ENCODE data around the gene ADAT1.

The ADAT1 gene, protein sequence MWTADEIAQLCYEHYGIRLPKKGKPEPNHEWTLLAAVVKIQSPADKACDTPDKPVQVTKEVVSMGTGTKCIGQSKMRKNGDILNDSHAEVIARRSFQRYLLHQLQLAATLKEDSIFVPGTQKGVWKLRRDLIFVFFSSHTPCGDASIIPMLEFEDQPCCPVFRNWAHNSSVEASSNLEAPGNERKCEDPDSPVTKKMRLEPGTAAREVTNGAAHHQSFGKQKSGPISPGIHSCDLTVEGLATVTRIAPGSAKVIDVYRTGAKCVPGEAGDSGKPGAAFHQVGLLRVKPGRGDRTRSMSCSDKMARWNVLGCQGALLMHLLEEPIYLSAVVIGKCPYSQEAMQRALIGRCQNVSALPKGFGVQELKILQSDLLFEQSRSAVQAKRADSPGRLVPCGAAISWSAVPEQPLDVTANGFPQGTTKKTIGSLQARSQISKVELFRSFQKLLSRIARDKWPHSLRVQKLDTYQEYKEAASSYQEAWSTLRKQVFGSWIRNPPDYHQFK

GRCh38 chr16:75622761-75623605 lies at the start of gene ADAT1:
Gene ADAT1 (minus strand): TSS chr16:75623281. CDS start chr16:75620799, 2,482 bp downstream.
- DNase-seq (ENCODE audit: low read depth in 2 of 2, low spot score in 1 of 2), result peak; percentile 93

GRCh38 chr16:75667503-75667902 lies 44.4 kb upstream of the ADAT1 start:
- DNase-seq (ENCODE audit: low read depth in 2 of 2, low spot score in 1 of 2), result no peak

DNA sequence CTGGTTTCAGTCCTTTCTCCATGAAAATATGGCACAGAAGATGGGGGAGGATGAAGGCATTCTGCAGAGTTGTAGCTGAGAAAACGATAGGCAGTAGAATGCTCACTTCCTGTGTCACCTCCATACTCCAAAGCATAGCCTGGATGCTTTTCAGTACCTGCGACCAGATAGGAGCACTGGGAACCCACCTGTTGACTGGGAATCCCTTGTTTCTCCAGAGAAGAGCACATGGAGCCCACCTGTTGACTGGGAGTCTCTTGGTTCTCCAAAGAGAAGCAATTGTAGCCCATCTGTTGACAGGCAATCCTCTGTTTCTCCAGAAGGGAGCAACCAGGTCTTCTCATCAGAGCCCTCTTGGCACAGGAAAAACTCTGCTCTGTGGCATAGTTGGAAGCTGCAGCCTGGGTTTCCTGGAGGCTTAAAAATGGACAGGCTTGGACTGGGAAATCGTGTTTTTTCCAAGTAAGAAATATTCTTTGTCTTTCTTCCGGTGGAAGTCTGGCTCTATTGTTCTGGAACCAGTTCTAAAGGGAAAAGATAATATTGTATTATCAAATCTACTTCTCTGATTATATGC lies 37.7 kb upstream of the ADAT1 start:
- DNase-seq (ENCODE audit: low read depth in 2 of 2, low spot score in 1 of 2), result no peak

- DNase-seq (ENCODE audit: low read depth in 2 of 2, low spot score in 1 of 2), result no peak
Measured at GRCh38 chr16:75660321-75660720, 37.2 kb upstream of the ADAT1 start.

- no peak for DNase-seq (ENCODE audit: low read depth in 2 of 2, low spot score in 1 of 2)
Measured at GRCh38 chr16:75658175-75658574, 35.1 kb upstream of the ADAT1 start.

DNA sequence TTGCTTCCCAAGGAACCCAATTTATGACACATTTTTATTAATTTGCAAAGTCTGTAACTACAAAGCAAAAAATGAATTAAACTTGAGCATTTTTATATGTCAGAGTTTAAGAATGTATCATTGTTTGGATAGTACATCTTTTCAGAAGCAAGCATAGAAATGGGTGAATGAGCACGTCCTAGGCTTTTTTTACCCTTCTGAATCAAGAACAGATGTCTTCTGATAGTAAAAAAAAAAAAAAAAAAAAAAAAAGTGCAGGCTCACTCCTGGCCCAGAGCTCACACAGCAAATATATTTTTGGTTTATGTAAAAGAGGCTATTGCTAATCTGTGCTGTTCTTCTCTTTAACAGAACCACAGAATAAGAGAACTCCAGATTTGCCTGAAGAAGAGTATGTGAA lies 30.8 kb upstream of the ADAT1 start:
- no peak for DNase-seq (ENCODE audit: low read depth in 2 of 2, low spot score in 1 of 2)

DNA sequence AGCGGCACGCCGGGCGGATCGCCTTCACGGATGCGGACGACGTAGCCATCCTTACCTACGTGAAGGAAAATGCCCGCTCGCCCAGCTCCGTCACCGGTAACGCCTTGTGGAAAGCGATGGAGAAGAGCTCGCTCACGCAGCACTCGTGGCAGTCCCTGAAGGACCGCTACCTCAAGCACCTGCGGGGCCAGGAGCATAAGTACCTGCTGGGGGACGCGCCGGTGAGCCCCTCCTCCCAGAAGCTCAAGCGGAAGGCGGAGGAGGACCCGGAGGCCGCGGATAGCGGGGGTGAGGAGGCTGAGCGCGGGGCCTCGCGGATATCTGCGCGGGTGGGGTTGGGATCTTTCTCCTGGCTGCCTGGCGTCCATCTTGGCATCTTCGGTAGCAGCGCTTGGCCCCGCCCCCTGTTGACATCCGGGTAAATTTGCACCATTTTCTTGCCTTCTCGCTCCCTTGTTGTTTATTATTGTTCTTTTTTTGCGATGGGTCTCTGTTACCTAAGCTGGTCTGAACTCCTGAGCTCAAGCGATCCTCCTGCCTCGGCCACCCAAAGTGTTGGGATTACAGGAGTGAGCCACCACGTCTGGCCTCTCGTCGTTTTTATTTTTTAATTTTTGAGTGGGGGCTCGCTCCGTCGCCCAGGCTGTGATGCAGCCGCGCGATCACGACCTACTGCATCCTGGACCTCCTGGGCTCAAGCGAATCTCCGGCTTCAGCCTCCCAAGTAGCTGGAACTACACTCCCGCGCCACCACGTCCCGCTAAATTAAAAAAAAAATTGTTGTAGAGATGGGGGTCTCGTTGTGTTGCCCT lies 25.4 kb upstream of the ADAT1 start:
- DNase-seq (ENCODE audit: low read depth in 2 of 2, low spot score in 1 of 2), result peak; percentile 67 to 70

DNA sequence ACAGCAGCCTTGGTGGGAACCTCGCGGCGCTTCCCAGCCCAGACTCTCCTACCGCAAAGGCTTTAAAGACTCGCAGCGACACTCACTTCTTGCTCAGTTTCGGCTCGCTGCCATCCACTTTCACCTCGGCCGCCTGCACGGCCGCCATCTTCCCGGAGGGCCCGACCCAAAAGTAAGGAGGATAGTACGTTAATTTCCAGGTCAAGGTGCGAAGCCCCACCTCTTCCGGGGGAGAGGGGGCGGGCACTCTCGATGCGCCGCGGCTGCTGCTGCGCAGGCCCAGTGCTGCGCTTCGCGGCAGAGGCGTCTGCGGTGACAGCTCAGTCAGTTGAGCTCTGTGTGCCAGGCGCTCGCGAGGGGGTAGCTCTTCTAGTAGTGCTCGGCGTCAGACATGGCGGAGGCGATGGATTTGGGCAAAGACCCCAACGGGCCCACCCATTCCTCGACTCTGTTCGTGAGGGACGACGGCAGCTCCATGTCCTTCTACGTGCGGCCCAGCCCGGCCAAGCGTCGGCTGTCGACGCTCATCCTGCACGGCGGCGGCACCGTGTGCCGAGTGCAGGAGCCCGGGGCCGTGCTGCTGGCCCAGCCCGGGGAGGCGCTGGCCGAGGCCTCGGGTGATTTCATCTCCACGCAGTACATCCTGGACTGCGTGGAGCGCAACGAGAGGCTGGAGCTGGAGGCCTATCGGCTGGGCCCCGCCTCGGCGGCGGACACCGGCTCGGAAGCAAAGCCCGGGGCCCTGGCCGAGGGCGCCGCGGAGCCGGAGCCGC lies 24.6 kb upstream of the ADAT1 start, which contains the start of the genes KARS1 and TERF2IP:
Gene KARS1, minus strand, starts transcription at position 174 of the 773 bp plus-strand sequence. Its CDS starts 26 bp downstream, at position 148.
Gene TERF2IP, plus strand, starts transcription at position 282 of the 773 bp plus-strand sequence. Its CDS starts 110 bp downstream, at position 392.
- peak; percentile 85 to 90 for DNase-seq (ENCODE audit: low read depth in 2 of 2, low spot score in 1 of 2)

- no peak for DNase-seq (ENCODE audit: low read depth in 2 of 2, low spot score in 1 of 2)
Measured at GRCh38 chr16:75647112-75647491, 24.0 kb upstream of the ADAT1 start.

DNA sequence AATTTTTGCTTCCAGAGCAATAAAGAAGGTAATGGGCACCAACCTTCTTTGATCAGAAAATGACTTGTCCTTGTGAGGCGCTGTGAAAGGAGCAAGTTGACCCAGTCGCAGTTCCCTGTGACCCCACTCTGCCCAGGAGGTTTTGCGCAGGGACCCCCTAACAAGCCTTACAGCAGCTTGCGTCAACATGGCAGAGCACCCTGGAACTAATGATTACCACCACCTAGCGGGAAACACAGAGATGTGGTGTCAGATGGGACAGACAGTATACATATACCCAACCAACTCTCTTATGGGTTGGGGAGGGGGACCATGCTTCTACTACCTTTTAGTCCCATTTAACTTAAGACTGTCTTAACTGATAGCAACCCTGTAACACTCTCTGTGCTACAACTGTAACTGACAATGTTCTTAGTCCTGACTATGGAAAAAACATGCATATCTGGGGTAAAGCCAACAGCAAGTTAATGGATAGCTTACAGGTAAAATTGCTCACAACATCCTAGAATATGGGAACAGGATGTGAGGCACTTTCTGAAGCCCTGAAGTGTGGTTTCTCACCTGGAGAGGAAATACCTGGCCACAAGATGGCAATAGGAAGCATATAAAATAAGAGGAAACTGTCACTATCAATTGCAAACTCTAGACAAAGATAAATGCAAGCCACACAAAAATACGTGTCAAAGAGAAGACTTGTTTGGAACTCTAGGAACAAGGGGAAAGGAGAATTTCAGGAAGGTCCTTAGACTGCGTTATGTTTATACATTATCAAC lies 21.3 kb upstream of the ADAT1 start:
- no peak for DNase-seq (ENCODE audit: low read depth in 2 of 2, low spot score in 1 of 2)

DNA sequence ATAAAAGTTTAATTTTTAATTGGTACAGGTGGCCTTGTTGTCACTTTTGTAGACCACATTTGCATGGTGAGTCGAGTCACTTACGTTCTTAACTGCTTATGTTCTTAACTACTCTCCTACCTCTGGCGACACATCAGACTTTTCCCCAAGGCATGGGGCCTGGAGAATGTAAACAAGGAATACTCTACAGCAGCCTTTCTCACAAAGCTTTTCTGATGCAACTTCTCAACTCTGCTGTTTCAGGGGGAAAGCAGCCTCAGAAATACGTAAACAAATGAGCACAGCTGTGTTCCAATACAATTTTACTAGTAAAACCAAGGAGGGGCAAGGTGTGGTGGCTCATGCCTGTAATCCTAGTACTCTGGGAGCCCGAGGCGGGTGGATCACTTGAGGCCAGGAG lies 17.5 kb upstream of the ADAT1 start:
- no peak for DNase-seq (ENCODE audit: low read depth in 2 of 2, low spot score in 1 of 2)

- no peak for DNase-seq (ENCODE audit: low read depth in 2 of 2, low spot score in 1 of 2)
Measured at GRCh38 chr16:75635036-75635435, 12.0 kb upstream of the ADAT1 start.

- no peak for DNase-seq (ENCODE audit: low read depth in 2 of 2, low spot score in 1 of 2)
Measured at GRCh38 chr16:75632857-75633256, 9.8 kb upstream of the ADAT1 start.

GRCh38 chr16:75630052-75630451 lies 7.0 kb upstream of the ADAT1 start:
- no peak for DNase-seq (ENCODE audit: low read depth in 2 of 2, low spot score in 1 of 2)

DNA sequence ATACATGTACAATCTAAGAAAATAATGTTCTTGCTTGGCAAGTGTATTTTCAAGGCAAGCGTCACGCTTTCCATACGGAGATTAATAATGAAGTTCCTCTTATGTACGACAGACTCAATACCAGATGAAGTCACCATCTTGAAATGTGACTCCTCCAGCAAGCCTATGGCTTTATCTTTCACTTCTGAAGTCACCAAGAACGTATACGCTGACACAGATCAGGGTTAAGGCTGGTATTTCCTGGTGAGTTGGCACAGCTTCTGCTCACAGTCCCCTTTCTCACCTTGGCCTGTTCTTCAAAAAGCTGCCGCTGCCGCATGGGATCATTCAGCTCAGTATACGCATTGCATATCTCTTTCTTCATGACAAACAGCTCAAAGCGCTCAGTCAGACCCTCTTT lies 6.1 kb upstream of the ADAT1 start:
- DNase-seq (ENCODE audit: low read depth in 2 of 2, low spot score in 1 of 2), result no peak

GRCh38 chr16:75628351-75628750 lies 5.3 kb upstream of the ADAT1 start:
- no peak for DNase-seq (ENCODE audit: low read depth in 2 of 2, low spot score in 1 of 2)

DNA sequence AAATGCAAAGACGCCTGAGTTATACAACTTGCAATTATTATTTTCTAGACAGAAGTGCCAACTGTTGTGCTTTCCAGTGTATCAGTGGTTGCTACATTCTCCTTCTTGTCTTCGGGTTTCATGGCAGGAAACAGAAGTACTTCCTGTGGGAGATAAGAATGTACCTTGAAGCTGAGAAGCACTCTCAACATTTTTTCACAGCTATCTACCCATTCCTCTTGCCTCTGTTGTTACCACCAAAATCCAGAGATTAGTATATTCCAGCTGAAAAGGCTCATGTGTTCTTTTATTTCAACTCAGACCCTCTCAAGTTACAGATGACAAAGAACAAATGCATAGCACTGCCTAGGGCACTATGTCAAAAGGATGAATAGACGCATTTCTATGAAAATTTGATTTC lies 4.8 kb upstream of the ADAT1 start:
- no peak for DNase-seq (ENCODE audit: low read depth in 2 of 2, low spot score in 1 of 2)

GRCh38 chr16:75626806-75627205 lies 3.7 kb upstream of the ADAT1 start:
- no peak for DNase-seq (ENCODE audit: low read depth in 2 of 2, low spot score in 1 of 2)

DNA sequence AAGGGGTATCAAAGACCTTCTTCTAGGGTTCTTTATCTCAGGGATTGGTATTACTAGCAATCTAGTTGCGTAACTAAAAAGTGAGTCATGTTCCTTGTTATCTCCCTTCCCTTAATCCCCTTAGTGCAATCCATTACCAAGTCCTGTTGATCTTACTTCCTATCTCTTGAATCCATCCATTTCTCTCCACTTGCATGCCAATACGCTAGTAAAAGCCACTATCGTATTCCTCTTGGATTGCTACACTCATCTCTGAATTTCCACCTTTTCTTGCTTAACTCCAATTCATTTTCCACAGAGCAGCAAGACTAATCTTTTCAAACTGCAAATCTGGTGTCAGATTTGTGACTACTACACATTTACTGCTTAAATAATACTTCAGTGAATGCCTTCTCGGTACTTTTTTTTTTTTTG lies 1.8 kb upstream of the ADAT1 start:
- DNase-seq (ENCODE audit: low read depth in 2 of 2, low spot score in 1 of 2), result no peak

Data from stimulated activated CD8-positive, alpha-beta memory T cell treated with anti-CD3 and anti-CD28 coated beads, Interleukin-4, amount 100 ng/mL, for 1 hour (primary cell).